GM19397 (cell line): ENCODE measurements around the gene SLC4A8.

ENCODE experiments used
- ATAC-seq: cut with Tn5 transposase; IDR thresholded peaks from one replicate; pipeline ENCODE4 v1.9.1; 2021; ENCODE audit warnings: mild to moderate bottlenecking, moderate library complexity; ENCODE audit not compliant: unreplicated experiment

SLC4A8 gene

DNA sequence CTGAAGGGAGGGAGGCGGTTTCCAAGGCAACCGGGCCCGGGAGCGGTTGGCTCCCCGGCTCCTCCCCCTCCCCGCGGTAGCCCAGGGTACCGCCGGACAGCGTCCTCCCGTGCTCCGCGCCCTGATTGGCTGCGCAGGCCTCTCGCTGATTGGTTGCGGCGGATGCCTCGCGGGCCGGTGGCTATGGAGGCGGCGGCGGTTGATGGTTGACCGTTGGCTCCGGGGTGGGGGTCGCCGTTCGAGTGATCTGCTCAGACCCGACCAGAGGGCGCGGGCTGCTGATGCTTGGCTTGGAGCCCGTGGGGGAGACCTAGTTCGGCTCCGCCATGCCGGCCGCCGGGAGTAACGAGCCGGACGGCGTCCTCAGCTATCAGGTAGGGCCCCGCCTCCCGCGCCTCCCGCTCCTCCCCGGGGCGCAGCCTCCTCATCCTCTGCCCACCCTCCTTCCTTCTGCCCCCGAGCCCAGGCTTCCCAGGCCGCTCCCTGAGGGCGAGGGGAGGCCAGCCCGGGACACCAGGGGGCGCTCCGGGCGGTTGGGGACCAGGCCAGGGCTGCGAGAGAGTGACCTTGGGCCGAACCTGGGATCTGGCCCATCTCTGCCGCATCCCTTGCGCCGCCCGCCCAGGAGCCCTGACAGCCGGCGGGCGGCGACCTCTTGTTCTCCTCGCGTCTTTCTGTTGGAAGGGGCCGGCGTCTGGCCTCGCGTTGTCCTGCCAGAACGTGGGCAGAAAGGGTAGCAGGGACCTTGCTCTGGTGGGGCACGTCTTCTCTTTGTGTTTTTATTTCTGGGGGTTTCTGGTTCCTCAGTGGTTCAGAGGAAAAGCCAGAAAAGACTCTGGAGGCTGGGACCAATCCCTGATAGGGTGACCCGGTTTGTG, at the start of gene SLC4A8:
SLC4A8 (plus strand) TSS at position 170 of the 878 bp plus-strand sequence; CDS start at position 327, 157 bp downstream.
- peak; percentile 89 for ATAC-seq

DNA sequence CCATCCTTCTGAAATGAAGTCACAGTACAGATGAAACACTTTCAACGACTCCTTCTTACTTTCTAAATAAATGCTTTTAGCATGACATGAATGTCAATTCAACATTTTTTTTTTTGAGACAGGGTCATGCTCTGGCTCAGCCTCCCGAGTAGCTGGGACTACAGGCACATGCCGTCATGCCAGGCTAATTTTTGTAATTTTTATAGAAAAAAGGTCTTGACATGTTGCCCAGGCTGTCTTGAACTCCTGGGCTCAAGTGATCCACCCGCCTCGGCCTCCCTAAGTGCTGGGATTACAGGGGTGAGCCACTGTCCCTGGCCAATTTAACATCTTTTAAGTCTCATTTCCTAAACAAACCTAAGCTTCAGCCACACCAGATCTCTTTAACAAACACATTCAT, 49.8 kb upstream of the SLC4A8 start:
- no peak for ATAC-seq

DNA sequence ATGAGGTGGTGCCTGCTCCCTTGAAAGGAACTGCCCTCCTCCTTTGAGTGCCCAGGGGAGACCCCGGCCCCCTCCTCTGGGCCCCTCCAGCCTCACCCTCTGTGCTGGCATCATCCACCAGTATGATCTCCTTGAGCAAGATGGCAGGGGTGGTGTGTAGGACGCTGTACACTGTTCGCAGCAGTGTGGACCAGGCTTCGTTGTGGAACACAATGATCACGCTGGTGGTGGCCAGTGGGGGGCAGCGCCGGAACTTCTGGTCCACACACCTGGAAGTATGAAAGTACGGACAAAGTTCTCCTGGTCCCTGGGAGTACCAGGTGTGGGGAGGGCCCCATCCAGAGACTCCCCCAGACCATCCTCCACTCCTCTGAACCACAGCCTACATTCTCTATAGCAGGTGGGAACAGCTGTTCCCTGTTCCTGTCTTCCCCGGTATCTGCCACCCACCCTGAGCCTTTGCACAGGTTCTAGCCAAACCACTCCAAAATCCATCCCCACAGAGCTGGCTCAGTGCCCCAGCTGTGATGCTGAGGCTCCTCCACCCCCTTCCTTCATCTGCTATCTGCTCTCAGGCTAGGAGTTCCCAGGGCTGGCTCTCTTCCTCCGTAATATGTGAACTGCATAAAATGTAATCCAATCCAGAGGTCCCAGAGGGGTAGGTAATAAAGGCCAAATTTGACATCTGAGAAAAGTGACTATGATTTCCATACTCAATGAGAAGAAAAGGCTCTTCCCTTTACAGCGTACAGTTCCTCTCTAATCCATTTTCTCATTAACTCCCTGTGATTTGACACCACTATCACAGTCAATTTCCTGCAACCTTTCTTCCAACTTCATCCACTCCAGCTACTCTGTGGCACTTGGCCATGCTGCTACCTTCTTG, 47.3 kb upstream of the SLC4A8 start:
- ATAC-seq = no peak

DNA sequence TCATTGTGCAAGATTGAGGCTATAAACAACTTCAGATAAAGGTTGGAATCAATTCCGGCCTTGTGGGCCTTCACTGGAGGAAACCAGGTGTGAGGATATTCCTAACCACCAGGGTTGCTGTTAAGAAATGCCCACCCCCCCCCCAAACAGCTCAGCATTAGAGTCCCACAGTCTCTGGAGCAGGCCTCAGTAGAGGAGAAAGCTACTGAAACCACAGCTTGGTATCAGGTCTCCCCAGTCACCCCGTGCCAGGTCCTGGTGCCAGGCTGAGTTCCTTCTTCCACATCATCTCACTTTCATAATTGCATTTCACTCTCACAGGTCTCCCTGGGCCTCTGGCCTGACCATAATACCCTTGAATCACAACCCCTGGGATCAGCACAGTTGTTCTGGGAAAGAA, 45.9 kb upstream of the SLC4A8 start:
- ATAC-seq = no peak

DNA sequence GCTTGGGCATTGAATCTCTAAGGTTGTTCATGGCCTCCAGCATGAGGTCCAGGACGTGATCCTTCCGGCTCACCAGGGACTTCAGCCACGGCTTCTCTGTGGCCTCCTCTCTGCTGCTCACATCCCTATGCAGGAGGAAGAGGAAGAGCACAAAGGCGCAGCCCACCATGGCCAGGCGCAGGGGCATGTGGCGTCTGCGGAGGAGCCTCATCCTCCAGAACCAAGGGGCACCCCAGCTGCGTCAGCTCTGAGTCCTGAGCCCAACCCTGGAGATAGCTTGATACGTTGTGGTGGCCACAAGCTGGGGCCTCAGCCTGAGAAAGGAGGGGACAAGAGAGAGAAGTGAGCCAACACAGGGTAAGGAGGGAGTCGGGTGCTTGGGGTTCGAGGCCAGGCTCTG, 45.1 kb upstream of the SLC4A8 start:
- no peak for ATAC-seq

- ATAC-seq = no peak
These were observed 43.2 kb upstream of the SLC4A8 start for GRCh38 chr12:51381226-51382079.

DNA sequence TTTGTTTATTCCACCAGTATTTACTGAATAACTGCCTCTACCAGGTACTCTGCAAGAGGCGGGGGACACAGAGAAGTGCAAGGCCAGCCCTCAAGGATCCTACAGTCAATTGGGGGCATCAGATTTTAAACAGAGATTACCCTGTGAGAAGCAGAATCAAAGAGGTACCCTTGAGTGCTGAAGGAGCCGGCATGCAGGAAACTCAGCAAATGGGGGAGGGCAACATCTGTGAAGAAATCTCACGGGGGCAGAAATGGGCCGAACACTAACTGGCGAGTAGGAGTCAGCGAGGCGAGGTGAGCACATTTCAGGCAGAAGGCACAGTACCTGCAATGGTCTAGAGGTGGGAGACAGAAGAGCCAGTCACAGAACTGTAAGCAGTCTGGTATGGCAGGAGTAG, 42.5 kb upstream of the SLC4A8 start:
- ATAC-seq = no peak

GRCh38 chr12:51383269-51383905, 41.2 kb upstream of the SLC4A8 start:
- no peak for ATAC-seq

DNA sequence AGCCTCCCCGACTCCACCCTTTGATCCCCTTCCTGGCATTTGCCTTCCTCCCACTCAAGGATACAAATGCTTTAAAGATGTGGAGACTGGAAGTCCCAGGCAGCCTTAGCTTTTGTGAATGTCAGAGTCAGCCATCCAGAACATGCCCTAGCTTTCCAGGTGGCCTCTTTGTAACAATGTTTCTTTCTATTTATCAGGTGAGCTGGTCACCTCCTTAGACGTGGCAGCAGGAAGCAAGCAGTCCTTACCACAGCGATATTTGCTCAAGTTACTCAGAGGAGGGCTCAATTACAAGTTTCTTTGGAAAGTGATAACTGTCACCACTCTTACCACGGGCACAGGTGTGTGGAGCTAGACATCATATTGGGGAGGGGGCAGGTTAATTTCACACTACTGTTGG, 38.3 kb upstream of the SLC4A8 start:
- ATAC-seq = no peak

- ATAC-seq = no peak
These were observed 36.4 kb upstream of the SLC4A8 start for GRCh38 chr12:51388069-51388799.

- no peak for ATAC-seq
These were observed 35.8 kb upstream of the SLC4A8 start for GRCh38 chr12:51388846-51389245.

GRCh38 chr12:51389302-51389999, 35.2 kb upstream of the SLC4A8 start:
- ATAC-seq = no peak

- ATAC-seq = no peak
These were observed 34.2 kb upstream of the SLC4A8 start for GRCh38 chr12:51390457-51390856.

DNA sequence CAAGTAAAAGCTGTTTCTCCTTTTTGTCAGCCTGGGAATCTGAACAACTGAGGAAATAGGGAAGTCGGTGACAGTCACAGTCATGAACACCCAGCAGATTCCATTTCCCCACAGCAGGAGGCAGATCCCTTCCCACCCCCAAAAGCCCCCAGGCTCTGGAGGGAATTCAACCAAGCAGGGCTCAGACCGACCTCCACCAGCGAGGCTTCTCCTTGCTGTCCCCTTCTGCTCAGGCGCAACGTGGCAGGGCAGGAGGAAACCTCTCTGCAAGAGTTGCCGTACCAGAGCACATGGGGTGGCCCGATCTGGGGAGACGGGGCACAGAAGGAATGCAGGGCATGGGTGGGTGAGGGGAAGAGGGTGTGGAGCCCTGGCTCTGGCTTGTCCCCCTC, 33.7 kb upstream of the SLC4A8 start:
- peak; percentile 9 for ATAC-seq

- ATAC-seq = peak; percentile 59
These were observed 33.1 kb upstream of the SLC4A8 start, which contains the start of gene GALNT6 for GRCh38 chr12:51391283-51392123. GALNT6 (minus strand) TSS chr12:51391406; CDS start chr12:51379781, 11,625 bp downstream.

DNA sequence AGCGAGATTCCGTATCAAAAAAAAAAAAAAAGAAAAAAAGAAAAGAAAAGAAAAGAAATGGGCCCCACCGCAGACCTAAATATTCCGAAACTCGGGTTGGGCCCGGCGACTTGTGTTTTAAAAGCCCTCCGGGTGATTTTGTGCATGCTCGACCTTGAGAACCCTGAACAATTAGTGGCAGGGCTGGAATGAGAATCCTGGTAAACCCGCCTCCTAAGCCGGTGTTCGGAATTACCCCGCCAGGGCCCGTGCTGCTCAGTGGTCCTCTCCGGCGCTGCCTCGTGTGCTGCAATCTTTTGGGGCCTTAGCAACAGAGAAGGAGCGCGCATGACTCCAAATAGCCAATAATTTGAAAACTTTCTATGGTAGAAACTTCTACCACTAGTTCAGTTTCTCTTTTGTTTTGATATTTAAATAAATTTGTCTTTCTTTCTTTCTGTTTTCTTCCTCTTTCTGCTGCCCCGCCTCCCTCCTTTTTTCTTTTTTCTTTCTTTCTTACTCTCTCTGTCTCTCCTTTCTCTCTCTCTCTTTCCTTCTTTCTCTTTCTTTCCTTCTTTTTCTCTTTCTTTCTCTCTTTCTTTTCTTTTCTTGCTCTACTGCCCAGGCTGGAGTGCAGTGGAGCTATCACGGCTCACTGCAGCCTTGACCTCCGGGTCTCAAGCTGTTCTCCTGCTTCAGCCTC, 31.9 kb upstream of the SLC4A8 start:
- no peak for ATAC-seq

DNA sequence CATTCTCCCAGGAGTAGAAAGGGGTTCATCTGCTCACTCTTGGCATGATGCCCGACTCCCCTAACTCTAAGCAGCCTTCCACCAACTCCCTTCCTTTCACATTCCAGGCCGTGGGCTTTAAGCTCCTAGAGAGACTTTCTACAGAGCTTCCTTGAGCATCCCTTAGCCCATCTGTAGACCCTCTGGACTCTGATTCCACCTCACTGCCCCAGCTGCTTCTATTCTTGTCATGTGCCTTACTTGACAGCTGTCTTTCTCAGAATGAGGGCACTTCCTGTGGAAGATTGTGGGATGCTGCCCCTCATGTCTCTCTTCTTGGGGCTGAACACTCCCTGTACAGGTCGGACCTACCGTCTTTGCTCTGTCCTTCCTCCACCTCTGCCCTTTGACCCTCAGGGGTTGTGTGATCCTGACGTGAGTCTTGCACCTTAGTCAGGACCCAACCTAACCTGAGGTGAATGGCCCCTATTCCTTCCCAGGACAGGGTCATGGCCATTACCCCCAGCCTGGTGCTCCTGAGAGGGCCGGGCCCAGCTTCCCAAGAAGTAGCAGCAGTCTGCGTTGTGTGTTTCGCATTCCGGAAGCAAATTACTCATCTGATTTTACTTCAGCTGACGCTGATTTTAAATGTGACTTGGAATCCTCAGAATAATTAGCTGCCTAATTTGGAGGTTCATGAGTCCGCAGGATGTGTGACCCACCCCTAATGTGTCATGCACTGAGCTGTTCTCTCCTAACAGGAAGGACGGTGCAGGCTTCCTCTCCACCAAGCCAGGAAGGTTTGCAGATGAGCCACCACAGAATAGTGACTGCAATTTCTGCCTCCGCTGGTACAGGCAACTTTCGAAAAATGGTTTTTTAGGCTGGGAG, 30.7 kb upstream of the SLC4A8 start:
- no peak for ATAC-seq
